ENCODE results near the gene TRPC4. TPM values are rescaled to one million over a fixed set of nuclear protein-coding genes. Genes with fewer than 3 reads are reported as not detected.

TRPC4 gene
- 6.5 TPM for total RNA-seq (ENCODE audit: unreplicated experiment)
- long read RNA-seq, partial matches to known transcripts: 1 of 3 reads
- long read RNA-seq, other reads (novel, unspliced or antisense): 2 of 3 reads

GRCh38 chr13:37869756-37870488 is at the start of gene TRPC4:
TSS of gene TRPC4 (minus strand) at chr13:37869772. CDS start at chr13:37783333, 86,439 bp downstream.
- H3K27ac Mint-ChIP-seq (ENCODE audit: unreplicated experiment): peak within 1 kb of the TSS; percentile 52
- H3K4me1 Mint-ChIP-seq (ENCODE audit: unreplicated experiment): peaks cover 10% of the 10 kb centered on the region
- TF ChIP-seq CTCF (IDR thresholded peaks at IDR 0.05; ENCODE audit: unreplicated experiment): peak; percentile 46
- H3K9me3 Mint-ChIP-seq (ENCODE audit: unreplicated experiment): no peaks in the 10 kb centered on the region
- DNase-seq (ENCODE audit: low spot score): peak; percentile 66
- H3K36me3 Mint-ChIP-seq (ENCODE audit: low read depth, unreplicated experiment): peaks cover 3% of the 10 kb centered on the region
- no peaks in the 10 kb centered on the region for H3K27me3 Mint-ChIP-seq (ENCODE audit: unreplicated experiment)
- H3K4me3 Mint-ChIP-seq (ENCODE audit: unreplicated experiment): peak within 1 kb of the TSS; percentile 90

- no peak for DNase-seq (ENCODE audit: low spot score)
- no peak for TF ChIP-seq CTCF (IDR thresholded peaks at IDR 0.05; ENCODE audit: unreplicated experiment)
- Mint-ChIP-seq H3K27ac (ENCODE audit: unreplicated experiment) (no peak overlapping the region), H3K27me3 (ENCODE audit: unreplicated experiment) (no peaks in the 10 kb centered on the region), H3K36me3 (ENCODE audit: low read depth, unreplicated experiment) (peaks cover 6% of the 10 kb centered on the region), H3K4me3 (ENCODE audit: unreplicated experiment) (no peak overlapping the region), H3K9me3 (ENCODE audit: unreplicated experiment) (peaks cover 4% of the 10 kb centered on the region), H3K4me1 (ENCODE audit: unreplicated experiment) (no peaks in the 10 kb centered on the region)
Observed at GRCh38 chr13:37918751-37919150, 49.2 kb upstream of the TRPC4 start.

GRCh38 chr13:37918116-37918714 is 48.6 kb upstream of the TRPC4 start:
- H3K27me3 Mint-ChIP-seq (ENCODE audit: unreplicated experiment): no peaks in the 10 kb centered on the region
- no peak overlapping the region for H3K27ac Mint-ChIP-seq (ENCODE audit: unreplicated experiment)
- no peaks in the 10 kb centered on the region for H3K4me1 Mint-ChIP-seq (ENCODE audit: unreplicated experiment)
- DNase-seq (ENCODE audit: low spot score): no peak
- peaks cover 6% of the 10 kb centered on the region for H3K36me3 Mint-ChIP-seq (ENCODE audit: low read depth, unreplicated experiment)
- TF ChIP-seq CTCF (IDR thresholded peaks at IDR 0.05; ENCODE audit: unreplicated experiment): no peak
- no peak overlapping the region for H3K4me3 Mint-ChIP-seq (ENCODE audit: unreplicated experiment)
- peaks cover 4% of the 10 kb centered on the region for H3K9me3 Mint-ChIP-seq (ENCODE audit: unreplicated experiment)

GRCh38 chr13:37914781-37915391 is 45.3 kb upstream of the TRPC4 start:
- no peak overlapping the region for H3K27ac Mint-ChIP-seq (ENCODE audit: unreplicated experiment)
- H3K27me3 Mint-ChIP-seq (ENCODE audit: unreplicated experiment): no peaks in the 10 kb centered on the region
- DNase-seq (ENCODE audit: low spot score): no peak
- no peak overlapping the region for H3K4me3 Mint-ChIP-seq (ENCODE audit: unreplicated experiment)
- no peaks in the 10 kb centered on the region for H3K4me1 Mint-ChIP-seq (ENCODE audit: unreplicated experiment)
- H3K9me3 Mint-ChIP-seq (ENCODE audit: unreplicated experiment): peaks cover 4% of the 10 kb centered on the region
- H3K36me3 Mint-ChIP-seq (ENCODE audit: low read depth, unreplicated experiment): peaks cover 6% of the 10 kb centered on the region
- TF ChIP-seq CTCF (IDR thresholded peaks at IDR 0.05; ENCODE audit: unreplicated experiment): no peak

Measured in endothelial cell (in vitro differentiated cells).